H1 (cell line): Measurements from ENCODE around the gene IP6K3. TPM values are rescaled to one million over a fixed set of nuclear protein-coding genes. Genes with fewer than 3 reads are reported as not detected.

Experiments used
- CTCF ChIA-PET: fragments of 300-600 bp; sonication (Branson Sonifier 250); formaldehyde crosslinking; loops from one replicate; lab custom pipeline; 2021; ENCODE audit not compliant: partially characterized antibody; lab: Charles Lee
- POLR2A ChIA-PET: fragments of 300-600 bp; sonication (Branson Sonifier 250); formaldehyde crosslinking; loops from one replicate; lab custom pipeline; 2021; ENCODE audit warnings: inconsistent platforms; ENCODE audit not compliant: partially characterized antibody; lab: Charles Lee
- DNase-seq, 2 experiments: peaks; one replicate each; pipeline versions ENCODE4 v3.0.0 to v3.0.0-alpha.2; 2010 to 2022; ENCODE audit warnings: low spot score in 2 of 2, low read depth in 1 of 2, mixed read lengths in 1 of 2
- FAIRE-seq: peaks from 2 replicates; lab custom pipeline; 2011; peaks lifted over from hg19 to GRCh38; lab: Jason Lieb, UNC
- H2AFZ ChIP-seq: 2 replicates; pipeline ENCODE4 v1.8.1; 2012; ENCODE audit warnings: low read length, inconsistent platforms
- H2AK5ac ChIP-seq: 2 replicates; pipeline ENCODE4 v1.6.1; 2013; ENCODE audit warnings: low read depth, low read length
- H2BK120ac ChIP-seq: replicated peaks from 2 replicates; pipeline ENCODE3; 2013; ENCODE audit warnings: low read depth, low read length, inconsistent platforms
- H2BK12ac ChIP-seq: 2 replicates; pipeline ENCODE4 v1.6.1; 2013; ENCODE audit warnings: low read depth, low read length
- H2BK15ac ChIP-seq: 2 replicates; pipeline ENCODE4 v1.6.1; 2013; ENCODE audit warnings: low read length
- H2BK20ac ChIP-seq: 2 replicates; pipeline ENCODE4 v1.6.1; 2013; ENCODE audit warnings: low read length
- H2BK5ac ChIP-seq: 2 replicates; pipeline ENCODE4 v1.6.1; 2013; ENCODE audit warnings: low read depth, low read length
- H3K14ac ChIP-seq: 2 replicates; pipeline ENCODE4 v1.6.1; 2013; ENCODE audit warnings: inconsistent platforms; ENCODE audit not compliant: insufficient read length
- H3K18ac ChIP-seq: 2 replicates; pipeline ENCODE4 v1.6.1; 2013; ENCODE audit warnings: low read length; ENCODE audit errors: extremely low read depth
- H3K23ac ChIP-seq: 2 replicates; pipeline ENCODE4 v1.6.1; 2013; ENCODE audit warnings: inconsistent platforms; ENCODE audit not compliant: insufficient read length
- H3K23me2 ChIP-seq: 2 replicates; pipeline ENCODE4 v1.6.1; 2013; ENCODE audit warnings: low read depth, low read length
- H3K27ac ChIP-seq: 2 replicates; pipeline ENCODE4 v1.6.1; 2011; ENCODE audit warnings: low read depth, low read length, inconsistent platforms
- H3K27me3 ChIP-seq, 4 experiments: replicated peaks in 1 of 4; 1 replicate in 1 of 4; 2 replicates in 3 of 4; pipeline versions ENCODE4 v1.6.1 to v1.8.1; 2011 to 2013; ENCODE audit warnings: low read length in 3 of 4, mild to moderate bottlenecking in 3 of 4, inconsistent platforms in 2 of 4, mixed read lengths in 2 of 4, moderate library complexity in 1 of 4; ENCODE audit not compliant: control insufficient read depth in 3 of 4, insufficient read depth in 3 of 4; ENCODE audit errors: extremely low read depth in 1 of 4
- H3K36me3 ChIP-seq, 4 experiments: 2 replicates each; pipeline versions ENCODE4 v1.6.1 to v1.8.1; 2011 to 2013; ENCODE audit warnings: mild to moderate bottlenecking in 4 of 4, low read length in 3 of 4, moderate library complexity in 2 of 4, control low read depth in 1 of 4, inconsistent platforms in 1 of 4; ENCODE audit not compliant: insufficient read depth in 4 of 4, control insufficient read depth in 2 of 4
- H3K4ac ChIP-seq: replicated peaks from 2 replicates; pipeline ENCODE3; 2013; ENCODE audit warnings: low read length, low read depth, mixed read lengths, inconsistent platforms; ENCODE audit not compliant: insufficient read length
- H3K4me1 ChIP-seq, 4 experiments: replicated peaks in 1 of 4; 1 replicate in 1 of 4; 2 replicates in 3 of 4; pipeline versions ENCODE4 v1.6.1 to v1.8.1; 2011 to 2013; ENCODE audit warnings: low read length in 3 of 4, inconsistent platforms in 2 of 4, mixed read lengths in 1 of 4; ENCODE audit not compliant: insufficient read depth in 4 of 4, control insufficient read depth in 3 of 4
- H3K4me2 ChIP-seq, 2 experiments: 2 replicates each; pipeline versions ENCODE4 v1.6.1 to v1.8.1; 2011 to 2013; ENCODE audit warnings: low read depth in 2 of 2, low read length in 2 of 2, control low read depth in 1 of 2, inconsistent platforms in 1 of 2, mild to moderate bottlenecking in 1 of 2; ENCODE audit not compliant: insufficient read depth in 1 of 2
- H3K4me3 ChIP-seq, 4 experiments: fragments of 200-600, 300-600 bp in 1 of 4; sonication (generic), shearing (Covaris generic), sonication (Bioruptor Twin) in 1 of 4; 2 replicates each; pipeline versions ENCODE4 v1.5.1 to v1.8.1; 2011 to 2016; ENCODE audit warnings: low read length in 4 of 4, low read depth in 3 of 4, control low read depth in 2 of 4, inconsistent platforms in 2 of 4, mild to moderate bottlenecking in 2 of 4, mixed read lengths in 1 of 4, moderate library complexity in 1 of 4; ENCODE audit not compliant: insufficient read depth in 2 of 4; ENCODE audit errors: extremely low read depth in 1 of 4
- H3K56ac ChIP-seq: replicated peaks from 2 replicates; pipeline ENCODE3; 2013; ENCODE audit warnings: low read depth, mild to moderate bottlenecking, mixed read lengths, low read length, inconsistent platforms; ENCODE audit not compliant: insufficient read length
- H3K79me1 ChIP-seq: 2 replicates; pipeline ENCODE4 v1.6.1; 2013; ENCODE audit warnings: low read depth, low read length, control low read depth
- H3K79me2 ChIP-seq, 2 experiments: 2 replicates each; pipeline versions ENCODE4 v1.6.1 to v1.8.1; 2012 to 2013; ENCODE audit warnings: low read length in 2 of 2, mild to moderate bottlenecking in 2 of 2, inconsistent platforms in 1 of 2; ENCODE audit not compliant: insufficient read depth in 2 of 2, control insufficient read depth in 1 of 2
- H3K9ac ChIP-seq, 4 experiments: replicated peaks in 1 of 4; 1 replicate in 1 of 4; 2 replicates in 3 of 4; pipeline versions ENCODE4 v1.6.1 to v1.8.1; 2011 to 2013; ENCODE audit warnings: low read depth in 3 of 4, low read length in 3 of 4, control low read depth in 2 of 4, mild to moderate bottlenecking in 2 of 4, moderate library complexity in 2 of 4, inconsistent platforms in 1 of 4; ENCODE audit errors: extremely low read depth in 1 of 4
- H3K9me3 ChIP-seq, 2 experiments: 2 replicates each; pipeline versions ENCODE4 v1.6.1 to v1.8.1; 2012 to 2013; ENCODE audit warnings: mild to moderate bottlenecking in 2 of 2, moderate library complexity in 2 of 2, control low read depth in 1 of 2, inconsistent platforms in 1 of 2, low read depth in 1 of 2, low read length in 1 of 2, mixed read lengths in 1 of 2; ENCODE audit not compliant: insufficient read depth in 2 of 2
- H4K20me1 ChIP-seq, 2 experiments: replicated peaks in 1 of 2; 2 replicates each; pipeline versions ENCODE3 to v1.8.1; 2011 to 2013; ENCODE audit warnings: inconsistent platforms in 2 of 2, low read length in 2 of 2, mild to moderate bottlenecking in 1 of 2; ENCODE audit not compliant: insufficient read depth in 2 of 2, control insufficient read depth in 1 of 2
- H4K5ac ChIP-seq: 2 replicates; pipeline ENCODE4 v1.6.1; 2013; ENCODE audit warnings: low read length, low read depth, mixed read lengths, inconsistent platforms; ENCODE audit not compliant: insufficient read length
- H4K8ac ChIP-seq: 2 replicates; pipeline ENCODE4 v1.8.0; 2013; ENCODE audit warnings: mild to moderate bottlenecking, moderate library complexity, low read length, inconsistent platforms; ENCODE audit not compliant: insufficient read depth; ENCODE audit errors: extremely low read depth
- H4K91ac ChIP-seq: replicated peaks from 2 replicates; pipeline ENCODE3; 2013; ENCODE audit warnings: low read length, mixed read lengths, inconsistent platforms; ENCODE audit not compliant: insufficient read length
- ASH2L ChIP-seq: fragments of 200-600, 300-600 bp; sonication (generic); IDR thresholded peaks from one replicate; pipeline ENCODE4 v1.7.1; 2017; ENCODE audit warnings: low read length
- SAP30 ChIP-seq: fragments of 300-600 bp; sonication (generic); IDR thresholded peaks from 2 replicates; pipeline ENCODE4 v1.7.1; 2012; ENCODE audit warnings: low read length, moderate library complexity, mild to moderate bottlenecking, inconsistent platforms; ENCODE audit not compliant: insufficient read depth, insufficient replicate concordance
- SIRT6 ChIP-seq: IDR thresholded peaks from one replicate; pipeline ENCODE4 v1.7.1; 2012; ENCODE audit warnings: low read length, inconsistent platforms
- SUZ12 ChIP-seq: fragments of 200-600 bp; sonication (generic); IDR thresholded peaks from 2 replicates; pipeline ENCODE4 v1.6.1; 2012; ENCODE audit warnings: mild to moderate bottlenecking, inconsistent platforms, low read length, moderate library complexity, mixed read lengths
- TBP ChIP-seq: IDR thresholded peaks from 2 replicates; pipeline ENCODE4 v1.6.1; 2011; ENCODE audit warnings: low read depth, low read length, improper control_type of control experiment
- WGBS, 2 experiments: shearing (Covaris generic) in 1 of 2; methylation state at CpG; one replicate each; pipeline versions ENCODE4 v1.1.6 to v1.1.7; 2013 to 2015; ENCODE audit warnings: low lambda C conversion rate in 2 of 2, mixed read lengths in 2 of 2, inconsistent platforms in 1 of 2, low coverage in 1 of 2, missing lambda C conversion rate in 1 of 2; ENCODE audit not compliant: insufficient replicate concordance in 2 of 2, insufficient coverage in 1 of 2, insufficient read length in 1 of 2; ENCODE audit errors: extremely low coverage in 1 of 2, missing lambda C conversion rate in 1 of 2; 5-methylcytosine and 5-hydroxymethylcytosine counted together
- polyA plus RNA-seq, 7 experiments: library from polyadenylated mRNA; depleted of rRNA in 3 of 7; stranded (reverse) in 5 of 7; unstranded in 2 of 7; fragments of >200 nt in 5 of 7; fragments of 200-250 nt in 2 of 7; gene quantifications; 1 replicate in 5 of 7; 2 replicates in 1 of 7; 4 replicates in 1 of 7; pipeline versions ENCODE4 v1.2.1 to v1.2.3, GENCODE V29; 2011 to 2013; ENCODE audit warnings: missing spikeins in 2 of 7, mixed read lengths in 2 of 7
- total RNA-seq: library from RNA; stranded (reverse); fragmentation: NEBNext Ultra II Directional; extraction: Animal tissue kit (Norgen Biotek cat#: 25700); gene quantifications from 2 replicates; pipeline ENCODE4 v1.2.1, GENCODE V29; 2021
- TF ChIP-seq, protein P1 (sequence below): IDR thresholded peaks from 2 replicates; pipeline ENCODE4 v1.6.1; 2012; ENCODE audit warnings: inconsistent platforms

IP6K3 gene
- total and polyA plus RNA-seq, 2 of the 8 experiments (the other 6 are each of a cell fraction or from before 2014, with no cell fraction given) = 0.22 to 0.73 TPM

DNA sequence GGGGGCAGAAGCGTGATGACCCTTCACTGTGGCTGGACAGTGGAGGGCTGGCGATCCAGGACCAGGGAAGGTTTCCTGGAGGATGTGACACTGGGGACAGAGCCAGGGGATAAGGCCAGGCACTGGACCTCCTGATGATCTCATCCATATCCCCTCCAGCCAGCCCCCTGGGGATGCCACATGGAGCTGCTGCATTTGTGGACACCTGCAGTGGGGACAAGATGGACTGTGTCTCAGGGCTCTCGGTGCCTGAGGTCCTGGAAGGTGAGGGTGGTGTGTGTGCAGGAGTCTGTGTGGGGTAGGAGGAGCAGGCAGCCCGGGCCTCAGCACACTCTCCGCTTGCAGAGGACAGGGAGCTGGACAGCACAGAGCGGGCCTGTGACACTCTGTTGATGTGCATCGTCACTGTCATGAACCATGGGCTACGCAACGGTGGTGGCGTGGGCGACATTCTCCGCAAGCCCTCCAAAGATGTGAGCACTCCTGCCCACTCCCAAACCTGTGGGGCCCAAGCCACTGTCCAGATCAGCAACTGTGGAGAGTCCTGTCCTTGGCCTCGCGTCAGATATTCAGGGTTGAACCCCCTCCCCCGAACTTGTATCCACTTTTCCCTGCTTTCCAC is 55.1 kb downstream of the IP6K3 start:
- no peaks in the 10 kb centered on the region for H3K79me2 ChIP-seq
- no peak overlapping the region for H3K4me3 ChIP-seq
- H2BK15ac ChIP-seq = no peak overlapping the region
- H2BK12ac ChIP-seq = no peak overlapping the region
- no peak overlapping the region for H3K4me2 ChIP-seq
- H3K18ac ChIP-seq = no peak overlapping the region
- no peak overlapping the region for H3K23ac ChIP-seq
- TF ChIP-seq TBP (no peak), ASH2L (no peak), SIRT6 (no peak), SUZ12 (no peak), SAP30 (no peak)
- TF ChIP-seq, protein P1, sequence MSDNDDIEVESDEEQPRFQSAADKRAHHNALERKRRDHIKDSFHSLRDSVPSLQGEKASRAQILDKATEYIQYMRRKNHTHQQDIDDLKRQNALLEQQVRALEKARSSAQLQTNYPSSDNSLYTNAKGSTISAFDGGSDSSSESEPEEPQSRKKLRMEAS = no peak
- H2AK5ac ChIP-seq = no peak overlapping the region
- DNase-seq = no peak
- H3K23me2 ChIP-seq = no peaks in the 10 kb centered on the region
- no peak overlapping the region; the same call in 1 of the 2 replicates for H2BK5ac ChIP-seq
- ChIA-PET POLR2A (interaction anchor here (0.8 to 1.8 kb wide), 7 partner anchors 10 to 237 kb away, joined by 3 to 7 read pairs (median 4); partner anchors contain the start of genes UQCC2 and ZBTB9), CTCF (interaction anchor here (0.9 to 2.2 kb wide), 5 partner anchors 9 to 106 kb away, joined by 3 to 11 read pairs (median 6); partner anchors contain the start of gene UQCC2)
- H2BK120ac ChIP-seq = no peak overlapping the region
- FAIRE-seq = no peak
- no peak overlapping the region for H4K5ac ChIP-seq
- no peak overlapping the region for H2AFZ ChIP-seq
- peaks cover 18 to 51% (median 36%) of the 10 kb centered on the region in 4 experiments for H3K36me3 ChIP-seq
- no peak overlapping the region for H3K4ac ChIP-seq
- H3K9me3 ChIP-seq = no peaks in the 10 kb centered on the region
- peaks cover 0 to 5% (median 1%) of the 10 kb centered on the region in 4 experiments; a peak in 3 of 7 replicates for H3K4me1 ChIP-seq
- no peak overlapping the region for H3K27ac ChIP-seq
- H4K91ac ChIP-seq = no peak overlapping the region
- no peak overlapping the region for H3K9ac ChIP-seq
- H4K20me1 ChIP-seq = peaks cover 5 to 6% of the 10 kb centered on the region in 2 experiments
- H3K27me3 ChIP-seq = no peaks in the 10 kb centered on the region
- no peak overlapping the region for H3K56ac ChIP-seq
- H3K14ac ChIP-seq = no peak overlapping the region
- 0 out of 2 replicates have a peak overlapping the region, but pooled peaks have one; percentile 2 for H4K8ac ChIP-seq
- 89% methylated on average over 15 of the region's 15 CpGs; no CpG with 5 or more reads in 1 of the 2 experiments for WGBS, 2 experiments
- H2BK20ac ChIP-seq = no peak overlapping the region
- no peaks in the 10 kb centered on the region for H3K79me1 ChIP-seq
